ENCODE results near the gene C1orf185. TPM values are rescaled to one million over a fixed set of nuclear protein-coding genes. Genes with fewer than 3 reads are reported as not detected.

Gene C1orf185
- total RNA-seq, 1 donor from 2014 or later = not detected

DNA sequence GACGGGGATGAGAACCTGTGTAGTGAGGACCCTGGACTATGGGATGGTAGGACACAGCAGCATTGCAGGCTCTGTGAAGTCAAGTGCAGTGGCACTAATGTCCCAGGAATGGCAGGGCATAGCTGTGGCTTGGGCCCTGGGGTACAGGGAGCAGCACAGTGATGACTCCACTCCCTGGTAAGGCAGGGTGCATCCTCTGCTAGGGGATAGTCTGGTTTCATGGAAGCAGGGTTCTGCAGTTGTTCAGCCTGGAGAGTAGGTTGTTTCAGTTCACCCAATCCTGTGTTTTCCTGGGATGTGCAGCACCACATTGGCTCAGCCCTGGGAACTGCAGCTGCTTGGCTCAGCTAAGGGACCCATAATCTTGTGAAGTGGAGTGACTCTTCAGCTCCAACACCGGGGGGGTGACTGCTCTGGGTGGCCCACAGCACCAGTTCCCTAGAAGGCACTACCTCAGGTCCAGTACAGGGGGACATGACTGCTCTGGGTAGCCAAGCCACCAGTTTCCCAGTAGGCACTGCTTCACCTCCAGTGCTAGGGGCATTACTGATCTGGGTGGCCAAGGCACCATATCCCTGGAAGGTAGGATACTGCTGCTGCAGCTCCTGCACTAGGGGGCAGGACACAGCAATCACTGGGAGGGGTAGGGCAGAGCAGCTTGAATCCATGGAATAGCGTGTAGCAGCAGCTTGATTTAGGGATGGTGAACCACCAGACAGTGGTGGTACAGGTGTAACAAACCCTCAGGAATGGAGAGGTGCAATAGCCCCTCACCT, 15.3 kb upstream of the C1orf185 start:
- TF ChIP-seq, protein P1, sequence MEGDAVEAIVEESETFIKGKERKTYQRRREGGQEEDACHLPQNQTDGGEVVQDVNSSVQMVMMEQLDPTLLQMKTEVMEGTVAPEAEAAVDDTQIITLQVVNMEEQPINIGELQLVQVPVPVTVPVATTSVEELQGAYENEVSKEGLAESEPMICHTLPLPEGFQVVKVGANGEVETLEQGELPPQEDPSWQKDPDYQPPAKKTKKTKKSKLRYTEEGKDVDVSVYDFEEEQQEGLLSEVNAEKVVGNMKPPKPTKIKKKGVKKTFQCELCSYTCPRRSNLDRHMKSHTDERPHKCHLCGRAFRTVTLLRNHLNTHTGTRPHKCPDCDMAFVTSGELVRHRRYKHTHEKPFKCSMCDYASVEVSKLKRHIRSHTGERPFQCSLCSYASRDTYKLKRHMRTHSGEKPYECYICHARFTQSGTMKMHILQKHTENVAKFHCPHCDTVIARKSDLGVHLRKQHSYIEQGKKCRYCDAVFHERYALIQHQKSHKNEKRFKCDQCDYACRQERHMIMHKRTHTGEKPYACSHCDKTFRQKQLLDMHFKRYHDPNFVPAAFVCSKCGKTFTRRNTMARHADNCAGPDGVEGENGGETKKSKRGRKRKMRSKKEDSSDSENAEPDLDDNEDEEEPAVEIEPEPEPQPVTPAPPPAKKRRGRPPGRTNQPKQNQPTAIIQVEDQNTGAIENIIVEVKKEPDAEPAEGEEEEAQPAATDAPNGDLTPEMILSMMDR (IDR thresholded peaks at IDR 0.05; ENCODE audit: borderline replicate concordance) = no peak
- H3K27me3 ChIP-seq (ENCODE audit: low read depth) = peaks cover 35% of the 10 kb centered on the region
- peaks cover 19% of the 10 kb centered on the region for H3K9me3 ChIP-seq (replicated peaks)
- intact Hi-C loops (cut with micrococcal nuclease) = no loop called here
- H3K36me3 ChIP-seq = no peaks in the 10 kb centered on the region
- no peak overlapping the region for H3K4me3 ChIP-seq
- no peak for DNase-seq
- H3K4me1 ChIP-seq = no peaks in the 10 kb centered on the region
- no peak overlapping the region for H3K27ac ChIP-seq (replicated peaks)

GRCh38 chr1:51088474-51088873, 13.6 kb upstream of the C1orf185 start:
- intact Hi-C loops (cut with micrococcal nuclease) = no loop called here

DNA sequence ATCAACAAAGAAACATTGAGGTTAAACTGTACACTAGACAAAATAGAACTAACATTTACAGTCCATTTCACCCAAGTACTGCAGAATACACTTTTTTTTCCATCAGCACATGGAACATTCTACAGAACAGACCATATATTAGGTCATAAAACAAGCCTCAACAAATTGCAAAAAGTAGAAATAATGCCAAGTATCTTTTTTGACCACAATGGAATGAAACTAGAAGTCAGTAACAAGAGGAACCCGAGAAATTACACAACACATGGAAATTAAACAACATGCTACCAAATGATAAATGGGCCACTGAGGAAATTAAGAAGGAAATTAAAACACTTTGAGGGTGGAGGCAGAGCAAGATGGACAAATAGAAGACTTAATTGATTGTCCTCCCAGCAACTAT, 8.4 kb upstream of the C1orf185 start:
- DNase-seq = no peak
- intact Hi-C loops (cut with micrococcal nuclease) = no loop called here
- Histone ChIP-seq H3K36me3 (no peaks in the 10 kb centered on the region), H3K27me3 (ENCODE audit: low read depth) (peaks cover 20% of the 10 kb centered on the region), H3K4me3 (no peak overlapping the region), H3K27ac (replicated peaks) (no peak overlapping the region), H3K9me3 (replicated peaks) (peaks cover 41% of the 10 kb centered on the region), H3K4me1 (no peaks in the 10 kb centered on the region)
- TF ChIP-seq, protein P1 (IDR thresholded peaks at IDR 0.05; ENCODE audit: borderline replicate concordance) = no peak

More at GRCh38 chr1:51088474-51088873, 13.6 kb upstream of the C1orf185 start:
- no peak overlapping the region for H3K4me3 ChIP-seq
- H3K27ac ChIP-seq (replicated peaks) = no peak overlapping the region
- TF ChIP-seq, protein P1 (IDR thresholded peaks at IDR 0.05; ENCODE audit: borderline replicate concordance) = no peak
- peaks cover 35% of the 10 kb centered on the region for H3K27me3 ChIP-seq (ENCODE audit: low read depth)
- DNase-seq = no peak
- H3K9me3 ChIP-seq (replicated peaks) = peaks cover 26% of the 10 kb centered on the region
- H3K36me3 ChIP-seq = no peaks in the 10 kb centered on the region
- H3K4me1 ChIP-seq = no peaks in the 10 kb centered on the region

DNA sequence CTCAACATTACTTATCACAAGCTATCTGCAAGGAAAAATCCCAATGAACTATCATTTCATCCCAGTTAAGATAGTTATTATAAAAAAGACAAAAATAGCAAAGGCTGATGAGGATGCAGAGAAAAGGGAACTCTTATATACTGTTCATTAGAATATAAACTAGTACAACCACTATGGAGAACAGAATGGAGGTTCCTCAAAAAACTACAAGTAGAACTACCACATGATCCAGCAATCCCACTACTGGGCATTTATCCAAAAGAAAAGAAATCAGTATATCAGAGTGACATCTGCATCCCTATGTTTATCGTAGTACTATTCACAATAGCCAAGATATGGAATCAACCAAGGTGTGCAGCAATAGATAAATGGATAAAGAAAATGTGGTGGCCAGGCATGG, 4.9 kb upstream of the C1orf185 start:
- no peaks in the 10 kb centered on the region for H3K36me3 ChIP-seq
- H3K27ac ChIP-seq (replicated peaks) = no peak overlapping the region
- intact Hi-C loops (cut with micrococcal nuclease) = no loop called here
- DNase-seq = no peak
- TF ChIP-seq, protein P1 (IDR thresholded peaks at IDR 0.05; ENCODE audit: borderline replicate concordance) = no peak
- no peak overlapping the region for H3K4me3 ChIP-seq
- H3K9me3 ChIP-seq (replicated peaks) = peaks cover 20% of the 10 kb centered on the region
- peaks cover 19% of the 10 kb centered on the region for H3K27me3 ChIP-seq (ENCODE audit: low read depth)
- H3K4me1 ChIP-seq = no peaks in the 10 kb centered on the region

DNA sequence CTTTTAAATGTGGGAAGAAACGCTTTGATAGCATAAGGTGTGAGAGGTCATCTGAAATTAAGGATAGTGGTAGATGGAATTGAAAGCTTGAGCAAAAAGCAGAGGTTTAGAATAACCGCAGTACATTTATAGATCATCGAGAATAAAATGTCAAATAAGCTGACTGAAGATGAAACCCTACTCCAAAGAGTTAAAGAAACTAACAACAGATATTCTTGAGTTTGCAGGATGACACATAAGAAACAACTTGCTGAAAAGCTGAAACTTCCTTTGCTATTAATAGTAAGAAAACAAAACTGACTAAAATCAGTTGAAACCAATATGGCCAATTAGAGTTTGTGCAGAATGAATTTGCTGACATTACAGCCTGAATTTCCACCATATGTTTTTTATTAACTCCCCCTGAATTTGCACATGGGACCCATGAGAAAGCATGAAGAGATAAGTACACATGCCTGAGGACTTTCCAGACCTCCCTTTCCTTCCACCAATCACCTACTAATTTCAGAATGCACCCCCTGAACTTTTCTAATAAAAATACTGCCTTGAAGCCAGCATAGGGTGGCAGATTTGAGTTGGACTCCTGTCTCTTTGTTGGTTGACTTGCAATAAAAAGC, 1.7 kb upstream of the C1orf185 start:
- TF ChIP-seq, protein P1 (IDR thresholded peaks at IDR 0.05; ENCODE audit: borderline replicate concordance) = no peak
- intact Hi-C loops (cut with micrococcal nuclease) = no loop called here
- H3K27me3 ChIP-seq (ENCODE audit: low read depth) = peaks cover 15% of the 10 kb centered on the region

More for the DNA sequence above, 1.7 kb upstream of the C1orf185 start:
- H3K9me3 ChIP-seq (replicated peaks) = peaks cover 13% of the 10 kb centered on the region
- no peak for DNase-seq
- H3K4me1 ChIP-seq = no peaks in the 10 kb centered on the region
- no peak overlapping the region for H3K4me3 ChIP-seq
- no peaks in the 10 kb centered on the region for H3K36me3 ChIP-seq
- no peak overlapping the region for H3K27ac ChIP-seq (replicated peaks)
